ENCODE data around the gene CCDC91. TPM values are rescaled to one million over a fixed set of nuclear protein-coding genes. Genes with fewer than 3 reads are reported as not detected.
"Not testable (repeated sequence)": the region's sequence is repeated elsewhere in the genome, so short reads cannot be mapped to it uniquely, and the experiment has no call there.

Gene CCDC91
- polyA plus RNA-seq, 1 donor = 20.8 TPM

DNA sequence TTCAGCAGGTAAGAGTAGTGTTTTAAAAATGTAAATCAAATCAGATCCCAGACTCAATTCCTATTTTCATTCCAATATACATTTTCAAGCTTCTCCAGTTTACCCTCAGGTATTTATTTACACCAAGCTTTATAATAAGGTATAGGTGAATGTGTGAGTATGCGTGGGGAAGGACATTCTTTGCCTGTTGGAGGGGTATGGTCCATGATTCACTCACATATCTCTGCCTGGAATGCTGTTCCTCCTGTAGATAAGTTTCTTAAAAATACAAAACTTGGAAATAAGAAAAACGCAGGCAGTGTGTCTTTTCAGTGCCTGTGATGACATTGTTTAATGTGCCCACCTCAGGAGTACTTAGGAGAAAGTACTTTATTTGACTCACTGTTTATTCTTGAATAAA lies 118.6 kb downstream of the CCDC91 start:
- Histone ChIP-seq H3K36me3 (ENCODE audit: control insufficient read depth, insufficient read depth, low read length) (peaks cover 4% of the 10 kb centered on the region), H3K27ac (ENCODE audit: low read length) (no peak overlapping the region), H3K27me3 (ENCODE audit: control insufficient read depth, insufficient read depth, low read length) (no peaks in the 10 kb centered on the region), H3K9me3 (ENCODE audit: control insufficient read depth, low read depth, low read length) (no peaks in the 10 kb centered on the region), H3K4me3 (ENCODE audit: low read length) (no peak overlapping the region), H3K4me1 (ENCODE audit: control insufficient read depth, insufficient read depth, low read length) (no peaks in the 10 kb centered on the region)
- no peak for DNase-seq
- WGBS (ENCODE audit: insufficient coverage, low lambda C conversion rate) = no CpG with 5 or more reads among the region's 2 CpGs

GRCh38 chr12:28313631-28314030 lies 123.4 kb downstream of the CCDC91 start:
- Histone ChIP-seq H3K9me3 (ENCODE audit: control insufficient read depth, low read depth, low read length) (peaks cover 10% of the 10 kb centered on the region), H3K4me3 (ENCODE audit: low read length) (no peak overlapping the region), H3K27ac (ENCODE audit: low read length) (no peak overlapping the region), H3K4me1 (ENCODE audit: control insufficient read depth, insufficient read depth, low read length) (no peaks in the 10 kb centered on the region), H3K27me3 (ENCODE audit: control insufficient read depth, insufficient read depth, low read length) (no peaks in the 10 kb centered on the region), H3K36me3 (ENCODE audit: control insufficient read depth, insufficient read depth, low read length) (peaks cover 7% of the 10 kb centered on the region)
- DNase-seq = no peak
- WGBS (ENCODE audit: insufficient coverage, low lambda C conversion rate) = 100% methylated on average over 1 of the region's 1 CpG

- Histone ChIP-seq H3K36me3 (ENCODE audit: control insufficient read depth, insufficient read depth, low read length) (peaks cover 7% of the 10 kb centered on the region), H3K4me1 (ENCODE audit: control insufficient read depth, insufficient read depth, low read length) (peaks cover 3% of the 10 kb centered on the region), H3K27ac (ENCODE audit: low read length) (no peak overlapping the region), H3K9me3 (ENCODE audit: control insufficient read depth, low read depth, low read length) (peaks cover 10% of the 10 kb centered on the region), H3K27me3 (ENCODE audit: control insufficient read depth, insufficient read depth, low read length) (no peaks in the 10 kb centered on the region), H3K4me3 (ENCODE audit: low read length) (no peak overlapping the region)
- no peak for DNase-seq
Observed at GRCh38 chr12:28316049-28316448, 125.8 kb downstream of the CCDC91 start.

DNA sequence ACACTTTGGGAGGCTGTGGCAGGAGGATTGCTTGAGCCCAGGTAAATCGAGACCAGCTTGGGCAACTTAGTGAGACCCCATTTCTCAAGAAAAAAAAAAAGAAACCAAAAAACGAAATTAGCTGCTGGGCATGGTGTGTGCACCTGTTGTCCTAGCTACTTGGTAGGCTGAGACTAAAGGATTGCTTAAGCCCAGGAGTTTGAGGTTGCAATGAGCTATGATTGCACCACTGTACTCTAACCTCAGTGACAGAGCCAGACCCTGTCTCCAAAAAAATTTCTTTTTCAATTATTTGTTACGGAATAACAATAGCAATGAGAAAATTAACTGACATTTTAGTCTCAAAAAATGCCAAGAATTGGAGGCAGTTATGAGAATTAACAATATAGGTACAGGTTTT lies 128.0 kb downstream of the CCDC91 start:
- DNase-seq = no peak
- H3K4me3 ChIP-seq (ENCODE audit: low read length) = no peak overlapping the region
- no peaks in the 10 kb centered on the region for H3K27me3 ChIP-seq (ENCODE audit: control insufficient read depth, insufficient read depth, low read length)
- peaks cover 10% of the 10 kb centered on the region for H3K9me3 ChIP-seq (ENCODE audit: control insufficient read depth, low read depth, low read length)
- H3K27ac ChIP-seq (ENCODE audit: low read length) = no peak overlapping the region
- H3K4me1 ChIP-seq (ENCODE audit: control insufficient read depth, insufficient read depth, low read length) = peaks cover 3% of the 10 kb centered on the region
- WGBS (ENCODE audit: insufficient coverage, low lambda C conversion rate) = 100% methylated on average over 1 of the region's 3 CpGs
- H3K36me3 ChIP-seq (ENCODE audit: control insufficient read depth, insufficient read depth, low read length) = peaks cover 7% of the 10 kb centered on the region

DNA sequence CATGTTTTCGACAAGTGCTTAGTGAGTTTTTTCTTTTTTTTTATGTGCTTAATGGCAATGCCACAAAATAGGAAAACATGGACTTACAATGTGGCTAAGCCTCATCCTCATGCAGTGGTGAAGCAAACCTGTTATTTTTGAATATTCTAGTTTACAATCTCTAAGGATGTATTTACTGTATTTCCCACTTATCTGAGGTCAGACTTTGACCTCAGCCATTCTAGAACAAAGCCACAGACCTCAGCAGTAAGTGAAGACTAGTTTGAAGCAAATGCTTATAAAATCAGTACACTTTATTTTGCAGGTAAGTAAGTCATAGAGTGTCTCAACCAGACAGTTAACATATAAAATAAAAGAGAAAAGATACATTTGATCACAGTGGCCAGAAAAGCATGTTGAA lies 130.1 kb downstream of the CCDC91 start:
- H3K9me3 ChIP-seq (ENCODE audit: control insufficient read depth, low read depth, low read length) = peaks cover 6% of the 10 kb centered on the region
- no peak overlapping the region for H3K27ac ChIP-seq (ENCODE audit: low read length)
- H3K36me3 ChIP-seq (ENCODE audit: control insufficient read depth, insufficient read depth, low read length) = peaks cover 4% of the 10 kb centered on the region
- no peaks in the 10 kb centered on the region for H3K27me3 ChIP-seq (ENCODE audit: control insufficient read depth, insufficient read depth, low read length)
- no peak overlapping the region for H3K4me3 ChIP-seq (ENCODE audit: low read length)
- H3K4me1 ChIP-seq (ENCODE audit: control insufficient read depth, insufficient read depth, low read length) = peaks cover 3% of the 10 kb centered on the region
- 33% methylated on average over 1 of the region's 1 CpG for WGBS (ENCODE audit: insufficient coverage, low lambda C conversion rate)
- peak; percentile 24 to 49 for DNase-seq

- no CpG with 5 or more reads among the region's 4 CpGs for WGBS (ENCODE audit: insufficient coverage, low lambda C conversion rate)
- Histone ChIP-seq H3K27ac (ENCODE audit: low read length) (no peak overlapping the region), H3K9me3 (ENCODE audit: control insufficient read depth, low read depth, low read length) (no peaks in the 10 kb centered on the region), H3K4me3 (ENCODE audit: low read length) (no peak overlapping the region), H3K4me1 (ENCODE audit: control insufficient read depth, insufficient read depth, low read length) (no peaks in the 10 kb centered on the region), H3K27me3 (ENCODE audit: control insufficient read depth, insufficient read depth, low read length) (no peaks in the 10 kb centered on the region), H3K36me3 (ENCODE audit: control insufficient read depth, insufficient read depth, low read length) (no peaks in the 10 kb centered on the region)
- no peak for DNase-seq
Observed at GRCh38 chr12:28327722-28328121, 137.5 kb downstream of the CCDC91 start.

GRCh38 chr12:28328967-28329366 lies 138.7 kb downstream of the CCDC91 start:
- H3K4me3 ChIP-seq (ENCODE audit: low read length) = no peak overlapping the region
- WGBS (ENCODE audit: insufficient coverage, low lambda C conversion rate) = no CpG with 5 or more reads among the region's 2 CpGs
- no peak for DNase-seq
- no peak overlapping the region for H3K27ac ChIP-seq (ENCODE audit: low read length)
- no peaks in the 10 kb centered on the region for H3K9me3 ChIP-seq (ENCODE audit: control insufficient read depth, low read depth, low read length)
- H3K36me3 ChIP-seq (ENCODE audit: control insufficient read depth, insufficient read depth, low read length) = no peaks in the 10 kb centered on the region
- H3K4me1 ChIP-seq (ENCODE audit: control insufficient read depth, insufficient read depth, low read length) = no peaks in the 10 kb centered on the region
- no peaks in the 10 kb centered on the region for H3K27me3 ChIP-seq (ENCODE audit: control insufficient read depth, insufficient read depth, low read length)

DNA sequence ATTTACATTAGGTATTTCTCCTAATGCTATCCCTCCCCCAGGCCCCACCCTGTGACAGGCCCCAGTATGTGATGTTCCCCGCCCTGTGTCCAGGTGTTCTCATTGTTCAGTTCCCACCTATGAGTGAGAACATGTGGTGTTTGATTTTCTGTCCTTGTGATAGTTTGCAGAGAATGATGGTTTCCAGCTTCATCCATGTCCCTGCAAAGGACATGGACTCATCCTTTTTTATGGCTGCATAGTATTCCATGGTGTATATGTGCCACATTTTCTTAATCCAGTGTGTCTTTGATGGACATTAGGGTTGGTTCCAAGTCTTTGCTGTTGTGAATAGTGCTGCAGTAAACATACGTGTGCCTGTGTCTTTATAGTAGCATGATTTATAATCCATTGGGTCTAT lies 139.5 kb downstream of the CCDC91 start:
- not testable (repeated sequence) for H3K27me3 ChIP-seq (ENCODE audit: control insufficient read depth, insufficient read depth, low read length); DNase-seq; H3K9me3 ChIP-seq (ENCODE audit: control insufficient read depth, low read depth, low read length); H3K4me1 ChIP-seq (ENCODE audit: control insufficient read depth, insufficient read depth, low read length); H3K4me3 ChIP-seq (ENCODE audit: low read length); H3K36me3 ChIP-seq (ENCODE audit: control insufficient read depth, insufficient read depth, low read length); H3K27ac ChIP-seq (ENCODE audit: low read length)
- WGBS (ENCODE audit: insufficient coverage, low lambda C conversion rate) = no CpG with 5 or more reads among the region's 2 CpGs

DNA sequence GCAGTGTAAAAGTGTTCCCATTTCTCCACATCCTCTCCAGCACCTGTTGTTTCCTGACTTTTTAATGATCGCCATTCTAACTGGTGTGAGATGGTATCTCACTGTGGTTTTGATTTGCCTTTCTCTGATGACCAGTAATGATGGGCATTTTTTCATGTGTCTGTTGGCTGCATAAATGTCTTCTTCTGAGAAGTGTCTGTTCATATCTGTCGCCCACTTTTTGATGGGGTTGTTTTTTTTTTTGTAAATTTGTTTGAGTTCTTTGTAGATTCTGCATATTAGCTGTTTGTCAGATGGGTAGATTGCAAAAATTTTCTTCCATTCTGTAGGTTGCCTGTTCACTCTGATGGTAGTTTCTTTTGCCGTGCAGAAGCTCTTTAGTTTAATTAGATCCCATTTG lies 140.0 kb downstream of the CCDC91 start:
- H3K27me3 ChIP-seq (ENCODE audit: control insufficient read depth, insufficient read depth, low read length); H3K36me3 ChIP-seq (ENCODE audit: control insufficient read depth, insufficient read depth, low read length); H3K27ac ChIP-seq (ENCODE audit: low read length); H3K4me1 ChIP-seq (ENCODE audit: control insufficient read depth, insufficient read depth, low read length); DNase-seq; H3K9me3 ChIP-seq (ENCODE audit: control insufficient read depth, low read depth, low read length); H3K4me3 ChIP-seq (ENCODE audit: low read length): not testable (repeated sequence)
- WGBS (ENCODE audit: insufficient coverage, low lambda C conversion rate) = 100% methylated on average over 1 of the region's 3 CpGs

DNA sequence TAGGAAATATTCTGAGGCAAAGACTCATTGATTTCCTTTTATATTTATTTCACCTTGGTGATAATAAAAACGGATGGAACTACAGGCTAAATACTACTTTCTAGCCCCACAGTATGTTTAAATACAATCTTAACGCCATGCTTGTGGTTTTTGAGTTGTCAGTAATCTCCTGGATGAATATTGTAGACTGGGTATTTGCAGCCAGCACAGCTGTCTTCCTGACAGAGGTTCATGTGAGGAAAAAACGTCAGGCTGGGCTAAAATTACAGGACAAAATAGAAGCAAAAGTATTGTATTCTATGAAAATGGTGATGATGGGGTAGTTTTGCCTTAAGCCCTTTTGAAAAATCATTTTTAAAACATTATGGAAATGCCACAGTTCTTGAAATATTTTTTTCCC lies 140.9 kb downstream of the CCDC91 start:
- no peaks in the 10 kb centered on the region for H3K27me3 ChIP-seq (ENCODE audit: control insufficient read depth, insufficient read depth, low read length)
- no peak overlapping the region for H3K27ac ChIP-seq (ENCODE audit: low read length)
- WGBS (ENCODE audit: insufficient coverage, low lambda C conversion rate) = 83% methylated on average over 3 of the region's 3 CpGs
- H3K4me3 ChIP-seq (ENCODE audit: low read length) = no peak overlapping the region
- H3K9me3 ChIP-seq (ENCODE audit: control insufficient read depth, low read depth, low read length) = no peaks in the 10 kb centered on the region
- no peak for DNase-seq
- no peaks in the 10 kb centered on the region for H3K4me1 ChIP-seq (ENCODE audit: control insufficient read depth, insufficient read depth, low read length)
- no peaks in the 10 kb centered on the region for H3K36me3 ChIP-seq (ENCODE audit: control insufficient read depth, insufficient read depth, low read length)

DNA sequence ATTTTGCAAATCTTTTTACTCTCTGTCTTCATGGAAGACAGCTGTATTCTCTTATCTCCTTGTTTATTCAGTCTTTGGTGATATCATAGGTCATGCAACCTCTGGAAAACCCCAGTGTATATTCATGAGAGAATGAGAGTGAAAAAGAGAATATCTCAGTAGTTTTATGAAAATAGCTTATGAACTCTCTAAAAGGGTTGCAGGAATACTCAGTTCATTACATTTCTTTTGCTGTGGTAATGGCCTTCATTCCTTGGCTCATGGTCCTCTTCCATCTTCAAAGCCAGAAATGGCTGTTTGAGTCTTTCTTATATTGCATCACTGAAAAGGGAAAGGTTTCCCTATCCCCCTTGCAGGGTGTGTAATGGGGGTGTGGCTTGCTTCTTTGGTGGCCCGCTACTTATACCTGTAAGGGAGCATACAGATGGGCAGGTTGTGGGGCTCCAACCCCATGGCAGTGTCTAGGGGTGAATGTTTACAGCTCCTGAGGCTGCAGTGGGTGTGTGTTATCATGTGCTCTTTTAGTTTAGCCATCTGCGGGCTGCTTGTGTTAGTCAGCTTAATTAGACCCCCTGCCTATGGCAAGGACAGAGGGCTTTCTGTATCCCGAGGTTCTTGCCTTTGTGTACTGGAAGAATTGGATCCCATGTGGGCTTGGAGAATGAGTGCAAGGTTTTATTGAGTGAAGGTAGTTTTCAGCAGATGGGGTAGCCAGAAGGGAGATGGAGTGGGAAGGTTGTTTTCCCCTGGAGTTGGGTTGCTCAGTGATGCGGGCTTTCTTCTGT lies 150.2 kb downstream of the CCDC91 start:
- Histone ChIP-seq H3K36me3 (ENCODE audit: control insufficient read depth, insufficient read depth, low read length) (no peaks in the 10 kb centered on the region), H3K4me3 (ENCODE audit: low read length) (no peak overlapping the region), H3K27ac (ENCODE audit: low read length) (no peak overlapping the region), H3K9me3 (ENCODE audit: control insufficient read depth, low read depth, low read length) (no peaks in the 10 kb centered on the region), H3K4me1 (ENCODE audit: control insufficient read depth, insufficient read depth, low read length) (no peaks in the 10 kb centered on the region), H3K27me3 (ENCODE audit: control insufficient read depth, insufficient read depth, low read length) (no peaks in the 10 kb centered on the region)
- no peak for DNase-seq
- WGBS (ENCODE audit: insufficient coverage, low lambda C conversion rate) = no CpG with 5 or more reads among the region's 4 CpGs
